LHCN-M2 (cell line): ENCODE results near the gene SLC39A10. TPM values are rescaled to one million over a fixed set of nuclear protein-coding genes. Genes with fewer than 3 reads are reported as not detected.
A peak's percentile ranks its signal among the peaks of the same experiment; 100 is the strongest.
"Not testable (repeated sequence)": the region's sequence is repeated elsewhere in the genome, so short reads cannot be mapped to it uniquely, and the experiment has no call there.

Experiments
- DNase-seq: peaks from one replicate; pipeline ENCODE4 v3.0.0-alpha.2; 2012; ENCODE audit warnings: low read depth
- polyA plus RNA-seq: library from polyadenylated mRNA; unstranded; fragments of >200 nt; gene quantifications from one replicate; pipeline ENCODE4 v1.2.1, GENCODE V29; 2012; ENCODE audit warnings: missing spikeins
- total RNA-seq: library from RNA; depleted of rRNA; stranded (reverse); fragments of >200 nt; gene quantifications from 2 replicates; pipeline ENCODE4 v1.2.3, GENCODE V29; 2014; rRNA removed

SLC39A10 gene
- 31.3 and 33.2 TPM in 2 replicates for total RNA-seq
- polyA plus RNA-seq: 9.0 TPM

DNA sequence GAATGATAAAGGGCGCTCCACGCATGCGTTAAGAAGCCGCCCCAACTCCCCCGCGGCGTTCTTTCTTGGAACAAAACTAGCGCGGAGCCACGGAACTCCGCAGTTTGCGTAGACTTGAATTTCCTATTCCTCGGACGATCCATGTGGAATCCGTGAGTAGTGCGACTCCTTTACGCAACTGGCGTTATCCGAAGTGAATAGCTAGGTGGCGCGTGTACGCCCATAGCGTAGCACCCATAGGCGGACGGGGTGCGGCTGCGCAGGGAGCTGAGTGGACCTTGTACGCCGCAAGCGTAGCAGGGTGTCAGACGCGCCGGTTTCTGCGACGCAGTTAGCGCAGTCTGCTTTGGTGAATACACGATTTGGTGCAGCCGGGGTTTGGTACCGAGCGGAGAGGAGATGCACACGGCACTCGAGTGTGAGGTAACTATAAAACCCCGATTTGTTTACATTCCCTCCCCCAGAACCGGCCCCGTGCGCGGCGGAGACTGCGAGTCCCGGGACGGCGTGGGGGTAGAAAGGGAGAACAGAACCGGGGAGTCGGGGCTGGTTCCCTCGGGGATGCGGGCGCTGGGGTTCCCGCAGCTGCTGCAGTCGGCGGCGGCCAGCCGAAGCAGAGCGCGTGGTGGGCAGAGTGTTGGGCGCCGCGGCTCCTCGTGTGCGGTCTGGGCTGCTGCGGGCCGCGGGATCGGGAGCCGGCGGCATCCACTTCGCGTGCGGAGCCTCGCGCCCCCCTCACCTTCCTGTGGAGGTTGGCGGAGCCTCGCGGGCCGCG lies at the start of gene SLC39A10:
TSS of gene SLC39A10 (plus strand) at position 368 of the 775 bp plus-strand sequence. CDS start 22,817 bp downstream, outside the sequence.
- peak; percentile 97 for DNase-seq

DNA sequence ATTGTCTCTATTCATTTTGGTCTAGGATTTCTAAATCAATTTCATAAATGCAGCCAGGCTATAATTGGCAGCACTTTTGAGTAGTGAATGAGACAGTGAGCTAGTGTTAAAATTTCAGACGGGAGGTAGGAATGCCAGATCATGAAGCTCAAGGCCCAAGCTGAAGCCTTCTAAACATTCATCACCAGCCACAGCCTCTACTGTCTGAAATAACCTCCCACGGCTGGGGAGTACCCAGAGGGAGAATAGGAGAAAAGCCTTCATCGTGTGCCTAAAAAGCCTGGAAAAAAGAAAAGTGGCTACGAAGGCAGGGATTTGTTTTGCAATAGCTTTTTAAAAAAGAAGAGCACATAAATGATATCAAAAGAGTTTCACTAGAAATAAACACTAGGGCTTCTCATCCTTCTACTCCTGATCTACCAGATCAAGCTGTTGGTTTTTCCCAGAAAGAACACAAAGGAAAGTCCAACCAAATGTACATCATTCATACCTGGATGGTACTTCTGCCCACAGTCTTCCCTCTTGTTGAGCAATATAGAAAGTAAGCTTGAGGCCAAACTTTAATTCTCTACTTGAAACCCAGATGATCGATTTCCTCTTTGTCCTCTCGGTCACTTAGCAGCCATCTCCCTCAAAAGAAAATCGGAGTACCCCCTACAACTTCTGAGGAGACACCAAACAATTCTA lies 48.1 kb upstream of the SLC39A10 start:
- DNase-seq: no peak

DNA sequence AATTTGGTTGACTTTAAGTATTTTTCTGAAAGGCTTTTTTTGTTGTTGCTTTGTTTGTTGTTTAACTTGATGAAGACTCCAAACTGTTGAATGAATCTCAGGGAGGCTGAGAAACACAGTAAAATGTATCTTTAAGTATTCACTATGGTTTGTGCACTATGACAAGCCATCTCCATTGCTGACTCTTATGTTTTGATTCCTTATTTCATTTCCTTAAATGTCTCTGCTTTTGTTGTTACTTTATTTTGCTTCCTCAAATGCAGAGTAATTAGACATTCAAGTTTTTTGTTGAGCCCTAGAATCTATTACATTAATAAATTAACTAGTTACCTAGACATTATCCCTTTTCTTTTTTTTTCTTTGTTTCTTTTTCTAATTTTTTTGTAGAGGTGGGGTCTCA lies 46.3 kb upstream of the SLC39A10 start:
- DNase-seq: no peak

GRCh38 chr2:195612611-195613495 lies 44.2 kb upstream of the SLC39A10 start:
- peak; percentile 73 for DNase-seq

GRCh38 chr2:195613922-195614321 lies 43.1 kb upstream of the SLC39A10 start:
- DNase-seq: peak; percentile 87

GRCh38 chr2:195619590-195619989 lies 37.4 kb upstream of the SLC39A10 start:
- DNase-seq: no peak

DNA sequence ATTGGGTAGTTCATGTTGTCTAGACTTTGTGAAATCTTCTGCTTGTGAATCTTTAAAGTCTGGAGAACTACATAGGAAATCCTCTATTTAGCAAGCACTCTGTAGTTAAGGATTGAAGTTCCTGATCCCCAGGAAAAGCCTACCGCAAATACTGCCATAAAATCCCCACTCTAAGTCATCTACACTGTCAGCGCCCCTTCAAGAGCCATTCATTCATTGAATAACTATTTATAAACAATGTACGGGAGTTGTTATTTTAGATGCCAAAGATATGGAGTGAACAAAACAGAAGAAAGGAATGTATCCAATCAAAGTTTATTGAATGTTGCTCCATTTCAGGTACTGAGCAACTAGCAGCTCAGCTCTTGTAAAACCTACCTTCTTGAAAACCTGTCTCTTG lies 36.5 kb upstream of the SLC39A10 start:
- no peak for DNase-seq

DNA sequence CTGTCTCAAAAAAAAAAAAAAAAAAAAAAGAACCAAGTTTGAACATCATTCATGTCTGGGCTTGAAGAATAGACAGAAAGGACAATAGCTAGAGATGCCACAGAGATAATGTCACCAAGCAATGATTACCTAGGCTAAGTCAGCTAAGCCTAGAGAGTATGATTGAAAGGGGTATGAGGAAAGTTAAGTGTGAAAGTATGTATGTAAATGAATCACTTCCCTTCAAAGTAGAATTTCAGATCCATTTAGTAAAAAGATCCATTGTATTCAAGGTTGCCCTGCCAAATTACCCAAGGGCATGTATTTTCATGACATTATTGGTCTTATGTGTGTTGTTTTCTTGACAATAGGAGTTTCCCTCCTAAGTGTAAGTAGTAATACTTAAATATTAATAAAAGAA lies 34.1 kb upstream of the SLC39A10 start:
- no peak for DNase-seq

GRCh38 chr2:195626507-195626906 lies 30.5 kb upstream of the SLC39A10 start:
- no peak for DNase-seq

GRCh38 chr2:195628666-195629065 lies 28.4 kb upstream of the SLC39A10 start:
- no peak for DNase-seq

GRCh38 chr2:195632856-195633572 lies 24.0 kb upstream of the SLC39A10 start:
- no peak for DNase-seq

DNA sequence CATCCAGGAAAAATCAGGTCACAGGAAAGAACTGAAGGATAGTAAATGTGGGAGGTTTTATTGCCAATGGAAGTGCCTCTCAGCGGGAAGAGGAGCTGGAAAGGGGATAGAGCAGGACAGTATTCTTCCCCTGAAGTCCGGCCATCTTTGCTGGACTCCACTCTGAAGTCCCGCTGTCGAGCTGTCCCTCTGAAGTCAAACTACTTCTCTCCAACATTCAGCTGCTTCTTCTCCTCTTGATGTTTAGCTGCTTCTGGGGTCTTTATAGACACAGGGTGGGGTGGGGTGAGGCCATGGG lies 23.5 kb upstream of the SLC39A10 start:
- no peak for DNase-seq

DNA sequence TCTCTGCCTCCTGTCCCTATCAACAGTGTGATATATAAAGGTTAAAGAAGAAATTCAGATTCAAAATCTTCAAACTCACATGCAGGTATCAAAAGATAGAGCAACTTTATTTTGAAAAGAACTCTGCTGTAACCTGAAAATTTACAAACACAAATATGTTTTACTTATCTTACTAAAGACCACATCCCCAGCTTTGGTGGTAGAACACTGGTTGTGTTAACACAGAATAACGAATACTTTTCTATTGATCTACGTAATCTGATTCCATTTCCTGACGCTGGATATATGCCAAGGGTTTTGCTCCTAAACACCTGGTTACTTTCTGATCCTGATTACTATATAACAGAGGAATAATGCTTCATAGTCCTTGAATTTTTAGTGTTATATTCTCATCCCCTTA lies 23.1 kb upstream of the SLC39A10 start:
- DNase-seq: no peak

- DNase-seq: peak; percentile 8
Measured at GRCh38 chr2:195636890-195637289, 20.1 kb upstream of the SLC39A10 start.

DNA sequence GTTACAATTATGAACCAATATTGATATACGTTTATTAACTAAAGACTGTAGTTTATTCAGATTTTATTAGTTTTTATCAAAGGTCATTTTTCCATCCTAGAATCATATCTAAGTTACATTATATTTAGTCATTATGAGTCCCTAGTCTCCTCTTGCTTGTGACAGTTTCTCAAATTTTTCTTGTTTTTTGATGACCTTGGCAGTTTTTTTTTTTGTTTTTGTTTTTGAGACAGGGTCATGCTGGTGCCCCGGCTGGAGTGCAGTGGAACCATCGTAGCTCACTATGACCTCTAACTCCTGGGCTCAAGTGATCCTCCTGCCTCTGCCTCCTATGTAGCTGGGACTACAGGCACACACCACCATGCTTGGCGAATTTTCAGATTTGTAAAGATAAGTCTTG lies 18.3 kb upstream of the SLC39A10 start:
- no peak for DNase-seq

- no peak for DNase-seq
Measured at GRCh38 chr2:195639238-195639858, 17.7 kb upstream of the SLC39A10 start.

- no peak for DNase-seq
Measured at GRCh38 chr2:195639959-195640358, 17.1 kb upstream of the SLC39A10 start.

DNA sequence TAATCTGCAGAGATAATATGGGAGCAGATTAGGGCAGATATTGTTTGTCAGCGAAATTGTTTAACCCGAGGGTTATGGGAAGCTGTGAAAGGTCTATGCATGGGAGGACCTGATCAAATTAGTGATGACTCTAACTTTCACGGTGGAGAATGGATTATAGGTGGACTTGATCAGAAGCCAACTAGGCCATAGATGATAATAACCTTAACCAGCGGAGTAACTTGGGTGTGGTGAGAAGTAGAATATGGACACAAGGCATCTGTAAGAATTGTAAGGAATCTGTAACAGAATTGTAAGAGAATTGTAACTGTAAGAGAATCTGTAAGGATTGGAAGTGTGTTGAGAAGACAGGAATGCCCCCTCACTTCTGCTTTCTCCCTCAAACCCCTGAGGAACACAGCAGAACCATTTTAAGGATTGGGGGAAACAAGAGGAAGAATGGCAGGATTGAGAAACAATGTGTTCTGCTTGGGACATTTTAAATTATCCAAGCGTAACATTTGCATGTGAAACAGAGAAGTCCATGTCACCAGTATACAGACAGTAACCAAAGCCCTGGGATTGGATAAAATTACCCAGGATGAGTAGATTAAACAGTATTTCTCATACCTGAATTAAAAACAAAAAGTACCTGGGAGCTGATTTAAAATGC lies 14.9 kb upstream of the SLC39A10 start:
- no peak for DNase-seq

DNA sequence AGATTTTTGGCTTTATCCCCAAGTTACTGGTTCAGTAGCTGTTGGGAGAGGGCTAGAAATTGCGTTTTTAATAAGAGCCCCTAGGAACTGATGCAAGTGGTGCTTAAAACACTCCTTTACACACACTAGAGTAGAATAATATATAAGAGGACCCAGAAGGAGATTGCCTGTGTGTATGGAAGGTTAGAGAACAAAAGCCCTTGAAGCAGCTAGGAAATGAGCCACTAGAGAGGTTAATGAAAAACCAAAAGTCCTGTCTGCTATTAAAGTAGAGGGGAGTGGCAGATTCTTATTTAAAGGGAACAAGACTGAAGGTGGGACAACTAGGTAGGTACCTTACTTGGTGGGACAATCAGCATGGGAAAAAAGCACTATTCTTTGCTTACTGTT lies 14.4 kb upstream of the SLC39A10 start:
- no peak for DNase-seq

- DNase-seq: not testable (repeated sequence)
Measured at GRCh38 chr2:195644708-195645107, 12.3 kb upstream of the SLC39A10 start.

DNA sequence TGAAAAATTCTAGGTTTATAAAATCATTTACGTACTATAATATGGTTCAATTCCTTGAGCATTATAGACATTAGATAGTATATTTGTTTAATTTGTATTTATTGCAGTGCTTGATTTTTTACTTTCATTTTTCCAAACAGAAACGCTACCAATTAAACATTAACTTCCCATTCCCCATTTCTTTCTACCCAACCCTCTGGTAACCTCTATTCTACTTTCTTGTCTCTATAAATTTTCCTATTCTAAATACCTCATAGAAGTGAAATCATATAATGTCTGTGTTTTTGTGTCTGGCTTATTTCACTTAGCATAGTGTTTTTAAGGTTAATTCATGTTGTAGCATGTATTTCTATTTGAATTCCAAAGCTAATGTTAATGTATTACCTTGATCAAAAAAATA lies 11.6 kb upstream of the SLC39A10 start:
- DNase-seq: no peak
